HL-60 (cell line): Measurements from ENCODE around the gene OSBP2.

Experiments
- GABPA ChIP-seq: IDR thresholded peaks from 2 replicates; pipeline ENCODE4 v1.6.1; 2012; ENCODE audit warnings: low read depth
- POLR2AphosphoS5 ChIP-seq: IDR thresholded peaks from 2 replicates; pipeline ENCODE4 v1.6.1; 2012; ENCODE audit warnings: low read depth
- TF ChIP-seq, protein P1 (sequence below): IDR thresholded peaks from one replicate; pipeline ENCODE4 v1.5.1; 2011; ENCODE audit warnings: low read length, control low read depth, inconsistent platforms; ENCODE audit not compliant: insufficient read depth
- TF ChIP-seq, protein P2 (sequence below): IDR thresholded peaks from 2 replicates; pipeline ENCODE4 v1.6.1; 2012; ENCODE audit warnings: low read depth; ENCODE audit not compliant: insufficient replicate concordance

DNA sequence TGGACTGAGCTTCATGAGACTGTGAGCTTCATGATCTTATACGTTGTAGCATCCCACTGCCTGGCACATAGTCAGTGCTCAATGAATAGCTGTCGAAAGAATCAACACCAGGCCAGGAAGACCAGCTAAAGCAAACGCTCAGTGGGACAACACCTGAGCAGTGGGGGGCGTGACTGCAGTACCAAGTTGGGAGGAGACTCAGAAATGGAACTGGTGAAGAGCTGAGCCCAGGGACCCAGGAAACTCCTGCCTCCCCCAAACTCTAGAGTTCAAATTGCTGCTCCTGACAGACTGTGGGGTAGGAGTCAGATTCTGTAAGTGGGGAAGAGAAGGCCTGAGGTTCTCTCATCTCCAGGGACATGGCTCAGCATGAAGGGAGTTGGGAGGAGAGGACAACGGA is 214.6 kb downstream of the OSBP2 start:
- TF ChIP-seq, protein P1, sequence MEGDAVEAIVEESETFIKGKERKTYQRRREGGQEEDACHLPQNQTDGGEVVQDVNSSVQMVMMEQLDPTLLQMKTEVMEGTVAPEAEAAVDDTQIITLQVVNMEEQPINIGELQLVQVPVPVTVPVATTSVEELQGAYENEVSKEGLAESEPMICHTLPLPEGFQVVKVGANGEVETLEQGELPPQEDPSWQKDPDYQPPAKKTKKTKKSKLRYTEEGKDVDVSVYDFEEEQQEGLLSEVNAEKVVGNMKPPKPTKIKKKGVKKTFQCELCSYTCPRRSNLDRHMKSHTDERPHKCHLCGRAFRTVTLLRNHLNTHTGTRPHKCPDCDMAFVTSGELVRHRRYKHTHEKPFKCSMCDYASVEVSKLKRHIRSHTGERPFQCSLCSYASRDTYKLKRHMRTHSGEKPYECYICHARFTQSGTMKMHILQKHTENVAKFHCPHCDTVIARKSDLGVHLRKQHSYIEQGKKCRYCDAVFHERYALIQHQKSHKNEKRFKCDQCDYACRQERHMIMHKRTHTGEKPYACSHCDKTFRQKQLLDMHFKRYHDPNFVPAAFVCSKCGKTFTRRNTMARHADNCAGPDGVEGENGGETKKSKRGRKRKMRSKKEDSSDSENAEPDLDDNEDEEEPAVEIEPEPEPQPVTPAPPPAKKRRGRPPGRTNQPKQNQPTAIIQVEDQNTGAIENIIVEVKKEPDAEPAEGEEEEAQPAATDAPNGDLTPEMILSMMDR = no peak
- TF ChIP-seq POLR2AphosphoS5 (no peak), GABPA (no peak)
- TF ChIP-seq, protein P2, sequence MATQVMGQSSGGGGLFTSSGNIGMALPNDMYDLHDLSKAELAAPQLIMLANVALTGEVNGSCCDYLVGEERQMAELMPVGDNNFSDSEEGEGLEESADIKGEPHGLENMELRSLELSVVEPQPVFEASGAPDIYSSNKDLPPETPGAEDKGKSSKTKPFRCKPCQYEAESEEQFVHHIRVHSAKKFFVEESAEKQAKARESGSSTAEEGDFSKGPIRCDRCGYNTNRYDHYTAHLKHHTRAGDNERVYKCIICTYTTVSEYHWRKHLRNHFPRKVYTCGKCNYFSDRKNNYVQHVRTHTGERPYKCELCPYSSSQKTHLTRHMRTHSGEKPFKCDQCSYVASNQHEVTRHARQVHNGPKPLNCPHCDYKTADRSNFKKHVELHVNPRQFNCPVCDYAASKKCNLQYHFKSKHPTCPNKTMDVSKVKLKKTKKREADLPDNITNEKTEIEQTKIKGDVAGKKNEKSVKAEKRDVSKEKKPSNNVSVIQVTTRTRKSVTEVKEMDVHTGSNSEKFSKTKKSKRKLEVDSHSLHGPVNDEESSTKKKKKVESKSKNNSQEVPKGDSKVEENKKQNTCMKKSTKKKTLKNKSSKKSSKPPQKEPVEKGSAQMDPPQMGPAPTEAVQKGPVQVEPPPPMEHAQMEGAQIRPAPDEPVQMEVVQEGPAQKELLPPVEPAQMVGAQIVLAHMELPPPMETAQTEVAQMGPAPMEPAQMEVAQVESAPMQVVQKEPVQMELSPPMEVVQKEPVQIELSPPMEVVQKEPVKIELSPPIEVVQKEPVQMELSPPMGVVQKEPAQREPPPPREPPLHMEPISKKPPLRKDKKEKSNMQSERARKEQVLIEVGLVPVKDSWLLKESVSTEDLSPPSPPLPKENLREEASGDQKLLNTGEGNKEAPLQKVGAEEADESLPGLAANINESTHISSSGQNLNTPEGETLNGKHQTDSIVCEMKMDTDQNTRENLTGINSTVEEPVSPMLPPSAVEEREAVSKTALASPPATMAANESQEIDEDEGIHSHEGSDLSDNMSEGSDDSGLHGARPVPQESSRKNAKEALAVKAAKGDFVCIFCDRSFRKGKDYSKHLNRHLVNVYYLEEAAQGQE = no peak
